ENCODE results near the gene VNN1. TPM values are rescaled to one million over a fixed set of nuclear protein-coding genes. Genes with fewer than 3 reads are reported as not detected.

The VNN1 gene, protein sequence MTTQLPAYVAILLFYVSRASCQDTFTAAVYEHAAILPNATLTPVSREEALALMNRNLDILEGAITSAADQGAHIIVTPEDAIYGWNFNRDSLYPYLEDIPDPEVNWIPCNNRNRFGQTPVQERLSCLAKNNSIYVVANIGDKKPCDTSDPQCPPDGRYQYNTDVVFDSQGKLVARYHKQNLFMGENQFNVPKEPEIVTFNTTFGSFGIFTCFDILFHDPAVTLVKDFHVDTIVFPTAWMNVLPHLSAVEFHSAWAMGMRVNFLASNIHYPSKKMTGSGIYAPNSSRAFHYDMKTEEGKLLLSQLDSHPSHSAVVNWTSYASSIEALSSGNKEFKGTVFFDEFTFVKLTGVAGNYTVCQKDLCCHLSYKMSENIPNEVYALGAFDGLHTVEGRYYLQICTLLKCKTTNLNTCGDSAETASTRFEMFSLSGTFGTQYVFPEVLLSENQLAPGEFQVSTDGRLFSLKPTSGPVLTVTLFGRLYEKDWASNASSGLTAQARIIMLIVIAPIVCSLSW
- polyA plus RNA-seq (ENCODE audit: low read depth in 6 of 6): under 1 TPM in 3 of 6 donors, not detected in 3; 0.09 to 0.17 (median 0.10) TPM

DNA sequence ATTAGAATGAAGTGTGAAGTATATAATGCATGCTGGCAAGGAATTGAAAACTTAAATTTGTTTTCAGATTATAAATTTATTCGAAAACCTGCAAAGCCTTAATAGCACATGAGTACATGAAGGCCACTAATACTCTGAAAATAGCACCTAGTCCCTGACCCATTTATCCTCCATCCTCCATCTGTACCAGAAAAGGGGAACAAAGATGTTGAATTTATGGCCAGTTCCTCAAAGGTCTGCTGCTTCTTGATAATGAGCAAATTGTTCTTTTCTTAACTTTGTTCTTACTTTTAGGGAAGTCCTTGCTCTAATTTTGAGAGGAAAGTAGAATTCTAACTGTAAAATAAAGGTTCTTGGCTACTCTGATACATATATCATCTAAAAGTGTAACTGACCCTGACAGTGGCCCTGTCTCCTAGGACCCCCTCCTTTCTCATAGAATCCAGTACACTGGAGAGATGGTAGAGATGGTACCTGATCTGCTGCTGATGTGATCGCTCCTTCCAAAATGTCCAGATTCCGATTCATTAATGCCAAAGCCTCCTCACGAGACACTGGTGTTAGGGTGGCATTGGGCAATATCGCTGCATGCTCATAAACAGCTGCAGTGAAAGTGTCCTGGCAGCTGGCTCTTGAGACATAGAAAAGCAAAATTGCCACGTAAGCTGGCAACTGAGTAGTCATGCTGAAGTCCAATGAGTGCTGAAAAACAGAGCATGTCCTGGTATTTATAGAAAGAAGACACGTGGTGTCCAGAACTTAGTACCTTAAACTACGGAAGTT, at the start of gene VNN1:
VNN1 (minus strand) TSS at position 704 of the 783 bp plus-strand sequence; CDS start at position 684, 20 bp downstream.
- Mint-ChIP-seq H3K9me3 (peaks cover 0 to 3% (median 0%) of the 10 kb centered on the region in 7 donors), H3K4me1 (peaks cover 7 to 12% (median 11%) of the 10 kb centered on the region in 3 donors), H3K4me3 (peak within 1 kb of the TSS in 6 of 8 donors; percentile 0 to 51 (median 29)), H3K36me3 (no peaks in the 10 kb centered on the region), H3K27me3 (peaks cover 0 to 7% (median 2%) of the 10 kb centered on the region in 3 donors), H3K27ac (peak within 1 kb of the TSS in 4 of 6 donors; percentile 10 to 60 (median 39))
- ATAC-seq (ENCODE audit: low read depth in 2 of 2) (peak; percentile 83 to 88), DNase-seq (peak; percentile 20)

DNA sequence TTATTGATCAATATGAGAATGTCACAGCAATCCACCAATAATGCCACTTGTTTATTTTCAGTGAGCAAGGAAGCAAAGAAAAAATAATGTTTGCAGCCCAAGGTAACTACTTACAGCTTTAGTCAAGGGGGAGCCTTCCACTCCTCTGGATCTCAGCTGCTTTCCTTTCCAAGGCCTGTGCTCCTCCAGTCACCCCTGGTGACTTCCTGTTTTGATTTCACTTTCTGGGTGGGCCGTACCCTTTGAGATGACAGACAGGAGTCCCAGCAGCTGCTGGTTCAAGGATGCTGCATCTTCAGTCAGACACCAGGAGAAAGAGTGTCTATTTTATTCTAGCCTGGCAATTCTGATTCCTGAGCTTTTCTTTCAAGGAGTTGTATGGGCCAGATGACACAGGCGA, 49.4 kb upstream of the VNN1 start:
- peak overlapping the region; percentile 80 to 92 (median 86) for H3K4me3 Mint-ChIP-seq
- peaks cover 0 to 4% of the 10 kb centered on the region in 2 donors for H3K36me3 Mint-ChIP-seq
- ATAC-seq (ENCODE audit: low read depth in 2 of 2): peak; percentile 99
- peak overlapping the region; percentile 48 to 95 (median 86) for H3K27ac Mint-ChIP-seq
- H3K9me3 Mint-ChIP-seq: no peaks in the 10 kb centered on the region
- H3K27me3 Mint-ChIP-seq: no peaks in the 10 kb centered on the region
- peak; percentile 64 for DNase-seq
- H3K4me1 Mint-ChIP-seq: peaks cover 20 to 42% (median 26%) of the 10 kb centered on the region in 3 donors

DNA sequence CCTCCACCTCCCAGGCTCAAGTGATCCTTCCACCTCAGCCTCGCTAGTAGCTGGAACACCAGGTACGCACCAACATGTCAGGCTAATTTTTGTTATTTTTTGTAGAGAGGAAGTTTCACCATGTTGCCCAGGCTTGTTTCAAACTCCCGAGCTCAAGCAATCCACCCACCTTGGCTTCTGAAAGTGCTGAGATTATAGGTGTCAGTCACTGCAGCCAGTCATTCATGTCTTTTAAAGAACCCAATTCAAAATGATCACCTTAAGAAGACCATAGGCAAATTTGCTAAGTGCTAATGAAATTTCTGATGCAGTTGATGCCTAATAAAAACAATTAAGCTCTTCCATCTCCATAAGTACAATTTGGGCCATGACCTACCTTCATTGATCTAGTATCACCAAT, 46.4 kb upstream of the VNN1 start:
- Mint-ChIP-seq H3K36me3 (peaks cover 0 to 10% of the 10 kb centered on the region in 2 donors), H3K27me3 (no peaks in the 10 kb centered on the region), H3K4me3 (peak overlapping the region in 1 of 8 donors; percentile 62), H3K27ac (peak overlapping the region in 2 of 6 donors; percentile 27 to 30), H3K9me3 (no peaks in the 10 kb centered on the region), H3K4me1 (peaks cover 20 to 36% (median 24%) of the 10 kb centered on the region in 3 donors)
- no peak for DNase-seq
- no peak for ATAC-seq (ENCODE audit: low read depth in 2 of 2)

GRCh38 chr6:132758689-132759088, 44.8 kb upstream of the VNN1 start:
- DNase-seq: no peak
- Mint-ChIP-seq H3K4me1 (peaks cover 17 to 34% (median 19%) of the 10 kb centered on the region in 3 donors), H3K9me3 (no peaks in the 10 kb centered on the region), H3K4me3 (peak overlapping the region in 2 of 8 donors; percentile 16 to 54), H3K36me3 (peaks cover 0 to 15% of the 10 kb centered on the region in 2 donors), H3K27ac (peak overlapping the region in 3 of 6 donors; percentile 53 to 67 (median 56)), H3K27me3 (no peaks in the 10 kb centered on the region)
- ATAC-seq (ENCODE audit: low read depth in 2 of 2): no peak

GRCh38 chr6:132752255-132752654, 38.4 kb upstream of the VNN1 start:
- Mint-ChIP-seq H3K9me3 (no peaks in the 10 kb centered on the region), H3K4me1 (peaks cover 7 to 23% (median 21%) of the 10 kb centered on the region in 3 donors), H3K4me3 (no peak overlapping the region), H3K27ac (no peak overlapping the region), H3K27me3 (no peaks in the 10 kb centered on the region), H3K36me3 (peaks cover 0 to 24% of the 10 kb centered on the region in 2 donors)
- no peak for ATAC-seq (ENCODE audit: low read depth in 2 of 2)
- DNase-seq: no peak

- Mint-ChIP-seq H3K36me3 (peaks cover 4 to 27% of the 10 kb centered on the region in 2 donors), H3K4me1 (peaks cover 7 to 23% (median 21%) of the 10 kb centered on the region in 3 donors), H3K27ac (peak overlapping the region in 1 of 6 donors; percentile 9), H3K4me3 (peak overlapping the region in 1 of 8 donors; percentile 21), H3K9me3 (no peaks in the 10 kb centered on the region), H3K27me3 (no peaks in the 10 kb centered on the region)
- no peak for DNase-seq
- no peak for ATAC-seq (ENCODE audit: low read depth in 2 of 2)
Measured at GRCh38 chr6:132751828-132752227, 38.0 kb upstream of the VNN1 start.

DNA sequence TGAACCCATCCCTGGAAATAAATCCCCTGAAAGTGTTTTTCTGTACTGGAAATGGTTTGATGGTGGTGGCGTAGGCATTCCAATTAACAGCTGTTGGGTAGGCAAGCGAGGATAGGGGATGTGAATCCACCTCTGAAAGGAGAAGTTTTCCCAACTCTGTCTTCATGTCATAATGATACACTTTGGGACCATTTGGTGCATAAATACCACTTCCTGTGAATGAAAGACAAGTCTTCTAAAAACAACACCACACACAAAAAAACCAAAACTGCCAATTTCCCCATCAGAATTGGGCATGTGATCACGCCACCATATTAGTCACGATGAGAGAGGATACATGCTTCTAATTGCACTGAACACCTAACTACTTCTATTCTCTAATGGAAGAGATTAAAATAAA, 37.5 kb upstream of the VNN1 start:
- peak; percentile 9 to 20 for ATAC-seq (ENCODE audit: low read depth in 2 of 2)
- Mint-ChIP-seq H3K27me3 (no peaks in the 10 kb centered on the region), H3K36me3 (peaks cover 9 to 31% of the 10 kb centered on the region in 2 donors), H3K4me1 (peaks cover 7 to 23% (median 21%) of the 10 kb centered on the region in 3 donors), H3K27ac (peak overlapping the region in 5 of 6 donors; percentile 5 to 78 (median 57)), H3K9me3 (no peaks in the 10 kb centered on the region), H3K4me3 (peak overlapping the region in 2 of 8 donors; percentile 4 to 21)
- DNase-seq: no peak

DNA sequence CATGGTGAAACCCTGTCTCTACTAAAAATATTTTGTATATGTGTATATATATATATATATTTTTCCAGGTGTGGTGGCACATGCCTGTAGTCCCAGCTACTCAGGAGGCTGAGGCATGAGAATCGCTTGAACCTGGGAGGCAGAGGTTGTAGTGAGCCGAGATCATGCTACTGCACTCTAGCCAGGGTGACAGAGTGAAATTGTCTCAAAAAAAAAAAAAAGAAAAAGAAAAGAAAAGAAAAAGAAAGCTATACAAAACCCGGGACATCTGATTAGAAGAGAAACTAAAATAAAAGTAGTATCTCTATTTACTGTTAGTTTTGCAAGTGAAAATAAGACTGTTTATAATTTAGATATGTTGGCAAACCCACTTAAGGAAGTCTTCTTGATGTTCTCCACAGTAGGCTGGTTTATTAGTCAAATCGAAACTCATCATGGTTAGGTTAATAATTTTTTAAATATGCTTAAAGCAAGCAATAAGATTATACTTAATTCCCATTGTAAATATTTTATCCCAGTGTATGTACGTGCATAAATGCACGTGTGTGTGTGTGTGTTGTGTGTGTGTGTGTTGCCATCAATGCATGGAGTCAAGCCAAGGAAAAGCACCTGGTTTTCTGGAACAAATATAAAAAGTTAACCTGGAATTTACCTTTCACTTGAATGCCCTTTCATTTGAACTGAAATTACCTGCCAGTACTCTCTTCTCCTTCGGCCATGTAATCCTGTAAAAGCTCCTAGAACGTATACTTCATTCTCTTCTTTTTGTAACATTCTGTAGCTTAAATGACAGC, 36.8 kb upstream of the VNN1 start:
- no peak for DNase-seq
- H3K27ac Mint-ChIP-seq: peak overlapping the region in 5 of 6 donors; percentile 9 to 92 (median 57)
- no peaks in the 10 kb centered on the region for H3K9me3 Mint-ChIP-seq
- peaks cover 7 to 22% (median 21%) of the 10 kb centered on the region in 3 donors for H3K4me1 Mint-ChIP-seq
- peaks cover 16 to 35% of the 10 kb centered on the region in 2 donors for H3K36me3 Mint-ChIP-seq
- H3K4me3 Mint-ChIP-seq: peak overlapping the region in 2 of 8 donors; percentile 16 to 21
- ATAC-seq (ENCODE audit: low read depth in 2 of 2): peak; percentile 37 to 38
- no peaks in the 10 kb centered on the region for H3K27me3 Mint-ChIP-seq

- H3K27ac Mint-ChIP-seq: no peak overlapping the region
- peaks cover 31 to 42% of the 10 kb centered on the region in 2 donors for H3K36me3 Mint-ChIP-seq
- H3K27me3 Mint-ChIP-seq: no peaks in the 10 kb centered on the region
- H3K4me3 Mint-ChIP-seq: no peak overlapping the region
- peaks cover 11 to 21% (median 19%) of the 10 kb centered on the region in 3 donors for H3K4me1 Mint-ChIP-seq
- H3K9me3 Mint-ChIP-seq: no peaks in the 10 kb centered on the region
- DNase-seq (no peak), ATAC-seq (ENCODE audit: low read depth in 2 of 2) (no peak)
Measured at GRCh38 chr6:132749111-132749510, 35.3 kb upstream of the VNN1 start.

DNA sequence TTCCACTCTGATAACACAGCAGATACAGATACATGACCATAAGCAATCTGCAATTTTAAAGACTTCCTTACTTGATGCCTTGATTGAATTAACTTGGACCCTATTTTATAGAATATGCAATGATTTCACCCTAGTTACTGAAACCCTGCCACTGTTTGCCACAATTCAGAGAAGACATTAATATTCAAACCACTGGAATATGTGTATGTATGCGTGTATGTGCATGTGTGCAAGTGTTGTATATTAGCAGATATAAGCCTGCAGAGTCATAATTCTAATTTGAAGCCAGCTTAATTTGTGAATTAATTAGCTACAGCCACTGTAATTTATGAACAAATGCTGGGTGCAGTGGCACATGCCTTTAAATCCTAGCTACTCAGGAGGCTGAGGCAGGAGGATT, 34.6 kb upstream of the VNN1 start:
- Mint-ChIP-seq H3K9me3 (no peaks in the 10 kb centered on the region), H3K27ac (peak overlapping the region in 1 of 6 donors; percentile 39), H3K4me3 (no peak overlapping the region), H3K36me3 (peaks cover 37 to 47% of the 10 kb centered on the region in 2 donors), H3K4me1 (peaks cover 11 to 21% (median 19%) of the 10 kb centered on the region in 3 donors), H3K27me3 (no peaks in the 10 kb centered on the region)
- no peak for ATAC-seq (ENCODE audit: low read depth in 2 of 2)
- no peak for DNase-seq

DNA sequence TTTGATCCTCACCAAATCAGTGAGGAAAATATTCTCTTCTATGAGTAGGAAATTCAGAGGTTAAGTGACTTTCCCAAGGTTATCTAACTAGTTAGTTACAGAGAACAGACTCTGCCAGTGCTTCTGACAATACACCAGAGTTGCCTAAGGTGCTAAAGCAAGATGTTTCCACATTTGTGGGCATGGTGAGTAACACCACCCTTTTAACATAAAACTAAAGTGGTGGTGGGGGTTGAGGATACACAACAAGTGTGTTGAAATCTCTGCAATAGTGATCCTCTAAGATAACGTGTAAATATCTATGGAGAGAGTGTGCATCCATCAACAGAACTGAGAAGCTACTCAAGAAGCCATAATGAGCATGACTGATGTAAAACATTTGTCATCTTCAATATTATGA, 32.2 kb upstream of the VNN1 start:
- peaks cover 46 to 56% of the 10 kb centered on the region in 2 donors for H3K36me3 Mint-ChIP-seq
- no peaks in the 10 kb centered on the region for H3K27me3 Mint-ChIP-seq
- peaks cover 0 to 4% (median 1%) of the 10 kb centered on the region in 7 donors for H3K9me3 Mint-ChIP-seq
- ATAC-seq (ENCODE audit: low read depth in 2 of 2) (no peak), DNase-seq (no peak)
- H3K4me3 Mint-ChIP-seq: no peak overlapping the region
- peaks cover 5 to 12% (median 7%) of the 10 kb centered on the region in 3 donors for H3K4me1 Mint-ChIP-seq
- peak overlapping the region in 1 of 6 donors; percentile 34 for H3K27ac Mint-ChIP-seq

DNA sequence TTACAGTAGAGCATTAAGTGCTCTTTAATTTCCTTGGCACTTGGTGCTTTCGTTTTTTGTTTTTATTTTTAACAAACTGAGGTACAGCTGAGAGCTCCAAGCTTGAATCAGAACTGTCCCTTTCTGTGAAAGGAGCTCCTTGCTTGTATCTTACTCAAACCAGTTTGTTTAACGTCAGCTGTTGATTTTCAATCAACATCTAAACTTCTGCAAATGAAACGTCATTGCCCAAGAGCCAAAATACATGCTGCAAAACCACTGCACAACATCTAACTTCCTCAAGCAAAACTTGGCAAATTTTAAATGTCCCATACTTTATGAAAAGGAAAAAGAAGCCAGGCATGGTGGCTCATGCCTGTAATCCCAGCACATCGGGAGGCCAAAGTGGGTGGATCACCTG, 28.6 kb upstream of the VNN1 start:
- no peak overlapping the region for H3K27ac Mint-ChIP-seq
- H3K9me3 Mint-ChIP-seq: peaks cover 3 to 20% (median 10%) of the 10 kb centered on the region in 7 donors
- peaks cover 0 to 4% (median 0%) of the 10 kb centered on the region in 3 donors for H3K4me1 Mint-ChIP-seq
- no peak overlapping the region for H3K4me3 Mint-ChIP-seq
- ATAC-seq (ENCODE audit: low read depth in 2 of 2) (no peak), DNase-seq (no peak)
- peaks cover 0 to 11% (median 6%) of the 10 kb centered on the region in 3 donors for H3K27me3 Mint-ChIP-seq
- H3K36me3 Mint-ChIP-seq: peaks cover 53 to 70% of the 10 kb centered on the region in 2 donors
